Astrocyte (in vitro differentiated cells and primary cell): ENCODE data around the gene GRIA1. TPM values are rescaled to one million over a fixed set of nuclear protein-coding genes. Genes with fewer than 3 reads are reported as not detected.
"Not testable (repeated sequence)": the region's sequence is repeated elsewhere in the genome, so short reads cannot be mapped to it uniquely, and the experiment has no call there.

Experiments
- DNase-seq: peaks from one replicate; pipeline ENCODE4 v3.0.0-alpha.2; 2010; ENCODE audit warnings: low read depth
- FAIRE-seq: peaks from 2 replicates; lab custom pipeline; 2011; peaks lifted over from hg19 to GRCh38; lab: Jason Lieb, UNC
- H2AFZ ChIP-seq: 2 replicates; pipeline ENCODE4 v1.6.0; 2012; ENCODE audit warnings: low read depth, low read length, inconsistent platforms
- H3K27ac ChIP-seq: 2 replicates; pipeline ENCODE4 v1.5.1; 2011; ENCODE audit warnings: low read depth, low read length, inconsistent platforms
- H3K27me3 ChIP-seq: 2 replicates; pipeline ENCODE4 v1.6.0; 2011; ENCODE audit warnings: low read length, inconsistent platforms; ENCODE audit not compliant: insufficient read depth
- H3K36me3 ChIP-seq: 2 replicates; pipeline ENCODE4 v1.5.1; 2011; ENCODE audit warnings: low read length, inconsistent platforms; ENCODE audit not compliant: insufficient read depth
- H3K4me1 ChIP-seq: 2 replicates; pipeline ENCODE4 v1.5.1; 2011; ENCODE audit warnings: low read length, inconsistent platforms; ENCODE audit not compliant: insufficient read depth
- H3K4me2 ChIP-seq: 2 replicates; pipeline ENCODE4 v1.6.0; 2012; ENCODE audit warnings: low read length, inconsistent platforms
- H3K4me3 ChIP-seq: 2 replicates; pipeline ENCODE4 v1.5.1; 2011; ENCODE audit warnings: low read depth, mild to moderate bottlenecking, low read length, inconsistent platforms; ENCODE audit not compliant: insufficient read depth
- H3K79me2 ChIP-seq: 2 replicates; pipeline ENCODE4 v1.6.0; 2012; ENCODE audit warnings: mild to moderate bottlenecking, low read length, inconsistent platforms; ENCODE audit not compliant: insufficient read depth
- H3K9ac ChIP-seq: 2 replicates; pipeline ENCODE4 v1.6.0; 2012; ENCODE audit warnings: mild to moderate bottlenecking, low read length, inconsistent platforms
- H3K9me3 ChIP-seq: 2 replicates; pipeline ENCODE4 v1.5.1; 2012; ENCODE audit warnings: low read depth, mild to moderate bottlenecking, low read length, inconsistent platforms; ENCODE audit not compliant: insufficient read depth
- H4K20me1 ChIP-seq: 2 replicates; pipeline ENCODE4 v1.6.0; 2012; ENCODE audit warnings: low read length, inconsistent platforms; ENCODE audit not compliant: insufficient read depth
- H3K27ac Mint-ChIP-seq: one replicate; pipeline ENCODE4 v1.8.0; 2021; ENCODE audit warnings: mild to moderate bottlenecking, mixed read lengths; ENCODE audit not compliant: unreplicated experiment
- H3K27me3 Mint-ChIP-seq: one replicate; pipeline ENCODE4 v1.8.0; 2021; ENCODE audit warnings: low read depth, mixed read lengths; ENCODE audit not compliant: unreplicated experiment
- H3K36me3 Mint-ChIP-seq: one replicate; pipeline ENCODE4 v1.8.0; 2021; ENCODE audit warnings: low read depth, mixed read lengths; ENCODE audit not compliant: unreplicated experiment
- H3K4me1 Mint-ChIP-seq: one replicate; pipeline ENCODE4 v1.8.0; 2021; ENCODE audit warnings: low read depth, mixed read lengths; ENCODE audit not compliant: unreplicated experiment
- H3K4me3 Mint-ChIP-seq: one replicate; pipeline ENCODE4 v1.8.0; 2021; ENCODE audit warnings: mild to moderate bottlenecking, moderate library complexity, mixed read lengths; ENCODE audit not compliant: unreplicated experiment
- H3K9me3 Mint-ChIP-seq: one replicate; pipeline ENCODE4 v1.8.0; 2021; ENCODE audit warnings: mild to moderate bottlenecking, mixed read lengths; ENCODE audit not compliant: unreplicated experiment
- EZH2 ChIP-seq: IDR thresholded peaks from 2 replicates; pipeline ENCODE4 v1.6.1; 2012; ENCODE audit warnings: mild to moderate bottlenecking, low read length, inconsistent platforms; ENCODE audit not compliant: insufficient read depth
- total RNA-seq: library from RNA; stranded (reverse); gene quantifications from 2 replicates; pipeline ENCODE4 v1.2.1, GENCODE V29; 2021
- TF ChIP-seq, protein P1 (sequence below): IDR thresholded peaks from 2 replicates; pipeline ENCODE4 v1.5.1; 2011; ENCODE audit warnings: low read depth, mild to moderate bottlenecking, inconsistent platforms, low read length, moderate library complexity; ENCODE audit not compliant: insufficient read depth

The GRIA1 gene
- total RNA-seq, 1 donor from 2014 or later: 5.4 TPM

DNA sequence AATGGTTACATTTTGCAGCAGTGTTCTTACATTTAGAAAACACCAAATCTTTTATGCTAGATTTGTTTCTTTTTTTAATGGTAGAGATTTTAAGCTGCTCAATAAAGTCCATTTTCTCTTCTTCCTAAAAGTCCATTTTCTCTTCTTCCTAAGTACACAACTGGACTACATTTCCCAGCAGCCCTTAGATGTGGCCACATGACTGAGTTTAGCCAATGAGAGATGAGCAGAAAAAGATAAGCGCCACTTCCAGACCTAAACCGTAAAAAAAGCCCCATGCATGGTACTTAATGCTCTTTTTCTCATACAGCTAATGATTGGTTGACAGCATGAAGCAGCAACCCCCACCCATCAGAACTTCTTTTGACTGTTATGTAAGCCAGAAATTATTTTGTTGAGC is 341.5 kb downstream of the GRIA1 start:
- no peak overlapping the region for H3K27ac Mint-ChIP-seq
- Histone ChIP-seq H3K4me1 (no peaks in the 10 kb centered on the region), H3K4me3 (no peak overlapping the region), H3K9ac (no peak overlapping the region), H3K9me3 (no peaks in the 10 kb centered on the region), H3K36me3 (no peaks in the 10 kb centered on the region), H3K4me2 (no peak overlapping the region), H3K27ac (no peak overlapping the region), H3K27me3 (no peaks in the 10 kb centered on the region), H2AFZ (no peak overlapping the region), H3K79me2 (no peaks in the 10 kb centered on the region), H4K20me1 (no peaks in the 10 kb centered on the region)
- H3K9me3 Mint-ChIP-seq: peaks cover 6% of the 10 kb centered on the region
- no peaks in the 10 kb centered on the region for H3K27me3 Mint-ChIP-seq
- peak; percentile 6 for DNase-seq
- no peak for FAIRE-seq
- no peaks in the 10 kb centered on the region for H3K4me1 Mint-ChIP-seq
- no peak overlapping the region for H3K4me3 Mint-ChIP-seq
- no peak for TF ChIP-seq EZH2
- TF ChIP-seq, protein P1, sequence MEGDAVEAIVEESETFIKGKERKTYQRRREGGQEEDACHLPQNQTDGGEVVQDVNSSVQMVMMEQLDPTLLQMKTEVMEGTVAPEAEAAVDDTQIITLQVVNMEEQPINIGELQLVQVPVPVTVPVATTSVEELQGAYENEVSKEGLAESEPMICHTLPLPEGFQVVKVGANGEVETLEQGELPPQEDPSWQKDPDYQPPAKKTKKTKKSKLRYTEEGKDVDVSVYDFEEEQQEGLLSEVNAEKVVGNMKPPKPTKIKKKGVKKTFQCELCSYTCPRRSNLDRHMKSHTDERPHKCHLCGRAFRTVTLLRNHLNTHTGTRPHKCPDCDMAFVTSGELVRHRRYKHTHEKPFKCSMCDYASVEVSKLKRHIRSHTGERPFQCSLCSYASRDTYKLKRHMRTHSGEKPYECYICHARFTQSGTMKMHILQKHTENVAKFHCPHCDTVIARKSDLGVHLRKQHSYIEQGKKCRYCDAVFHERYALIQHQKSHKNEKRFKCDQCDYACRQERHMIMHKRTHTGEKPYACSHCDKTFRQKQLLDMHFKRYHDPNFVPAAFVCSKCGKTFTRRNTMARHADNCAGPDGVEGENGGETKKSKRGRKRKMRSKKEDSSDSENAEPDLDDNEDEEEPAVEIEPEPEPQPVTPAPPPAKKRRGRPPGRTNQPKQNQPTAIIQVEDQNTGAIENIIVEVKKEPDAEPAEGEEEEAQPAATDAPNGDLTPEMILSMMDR: no peak
- no peaks in the 10 kb centered on the region for H3K36me3 Mint-ChIP-seq

DNA sequence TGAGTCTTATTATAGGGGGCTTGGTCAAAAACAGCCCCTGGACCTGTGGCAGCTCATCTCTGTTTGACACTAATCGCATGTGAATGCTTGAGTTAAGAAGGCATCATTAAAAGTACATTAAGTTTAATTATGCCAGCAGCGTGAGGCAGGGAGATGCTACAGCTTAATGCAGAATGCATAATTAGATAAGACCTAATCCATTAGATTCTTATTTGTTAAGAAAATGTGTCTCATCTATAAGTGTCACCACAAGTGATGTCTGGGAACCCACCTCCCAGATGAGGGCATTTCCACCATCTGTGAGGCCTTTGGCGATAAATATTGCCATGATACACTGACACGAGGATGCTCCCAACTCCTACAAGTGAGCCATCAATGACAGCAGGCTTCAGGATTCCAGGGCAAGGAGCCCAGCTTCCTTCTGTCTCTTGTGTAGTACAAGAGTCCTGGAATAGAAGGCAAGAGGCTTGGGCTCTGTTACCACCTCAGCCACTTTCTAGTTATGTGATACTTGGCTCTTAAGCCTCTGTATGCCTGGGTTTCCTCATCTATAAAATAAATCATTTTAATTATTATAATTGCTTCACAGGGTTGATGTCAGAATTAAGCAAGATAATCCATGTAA is 345.5 kb downstream of the GRIA1 start:
- no peak for TF ChIP-seq EZH2
- TF ChIP-seq, protein P1: no peak
- Histone ChIP-seq H3K4me1 (no peaks in the 10 kb centered on the region), H3K27me3 (no peaks in the 10 kb centered on the region), H3K36me3 (no peaks in the 10 kb centered on the region), H4K20me1 (no peaks in the 10 kb centered on the region), H3K4me2 (no peak overlapping the region), H3K27ac (no peak overlapping the region), H3K79me2 (no peaks in the 10 kb centered on the region), H3K9ac (no peak overlapping the region), H2AFZ (no peak overlapping the region), H3K4me3 (no peak overlapping the region), H3K9me3 (no peaks in the 10 kb centered on the region)
- DNase-seq (no peak), FAIRE-seq (no peak)
- H3K9me3 Mint-ChIP-seq: no peaks in the 10 kb centered on the region
- no peak overlapping the region for H3K27ac Mint-ChIP-seq
- H3K27me3 Mint-ChIP-seq: no peaks in the 10 kb centered on the region
- no peaks in the 10 kb centered on the region for H3K36me3 Mint-ChIP-seq
- no peaks in the 10 kb centered on the region for H3K4me1 Mint-ChIP-seq
- no peak overlapping the region for H3K4me3 Mint-ChIP-seq

DNA sequence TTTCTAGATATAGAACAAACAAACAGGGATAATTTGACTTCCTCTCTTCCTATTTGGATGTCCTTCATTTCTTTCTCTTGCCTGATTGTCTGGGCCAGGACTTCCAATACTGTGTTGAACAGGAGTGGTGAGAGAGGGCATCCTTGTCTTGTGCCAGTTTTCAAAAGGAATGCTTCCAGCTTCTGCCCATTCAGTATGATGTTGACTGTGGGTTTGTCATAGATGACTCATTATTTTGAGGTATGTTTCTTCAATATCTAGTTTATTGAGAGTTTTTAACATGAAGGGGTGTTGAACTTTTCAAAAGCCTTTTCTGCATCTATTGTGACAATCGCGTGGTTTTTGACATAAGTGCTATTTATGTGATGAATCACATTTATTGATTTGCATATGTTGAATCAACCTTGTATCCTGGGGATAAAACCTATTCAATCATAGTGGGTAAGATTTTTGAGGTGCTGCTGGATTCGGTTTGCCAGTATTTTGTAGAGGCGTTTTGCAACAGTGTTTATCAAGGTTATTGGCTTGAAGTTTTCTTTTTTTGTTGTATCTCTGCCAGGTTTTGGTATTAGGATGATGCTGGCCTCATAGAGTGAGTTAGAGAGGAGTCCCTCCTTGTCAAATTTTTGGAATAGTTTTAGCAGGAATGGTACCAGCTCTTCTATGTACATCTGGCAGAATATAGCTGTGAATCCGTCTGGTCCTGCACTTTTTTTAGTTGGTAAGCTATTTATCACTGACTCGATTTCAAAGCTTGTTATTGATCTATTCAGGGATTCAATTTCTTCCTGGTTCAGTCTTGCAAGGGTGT is 359.0 kb downstream of the GRIA1 start:
- H2AFZ ChIP-seq, H3K4me1 ChIP-seq, H3K4me1 Mint-ChIP-seq, H3K27ac ChIP-seq, H3K79me2 ChIP-seq, H3K27ac Mint-ChIP-seq, H3K27me3 Mint-ChIP-seq, H3K4me3 Mint-ChIP-seq, FAIRE-seq, H3K36me3 Mint-ChIP-seq, H3K9ac ChIP-seq, H3K4me2 ChIP-seq, H4K20me1 ChIP-seq, H3K4me3 ChIP-seq, DNase-seq, H3K27me3 ChIP-seq, H3K9me3 Mint-ChIP-seq, H3K9me3 ChIP-seq, H3K36me3 ChIP-seq: not testable (repeated sequence)
